Peyer's patch (tissue), 4 donors: ENCODE data around the gene GLIS1. TPM values are rescaled to one million over a fixed set of nuclear protein-coding genes. Genes with fewer than 3 reads are reported as not detected.

Experiments used
- DNase-seq, 3 donors: peaks; one replicate each; pipeline ENCODE4 v3.0.0-alpha.2; 2017 to 2019
- H3K27ac ChIP-seq, 4 donors: fragments of 200-600 bp; sonication (generic); one replicate each; pipeline ENCODE4 v1.5.1; 2016 to 2019
- H3K27me3 ChIP-seq, 2 donors: fragments of 200-600 bp; sonication (generic); one replicate each; pipeline ENCODE4 v1.5.1; 2019
- H3K36me3 ChIP-seq, 3 donors: fragments of 200-600 bp; sonication (generic); one replicate each; pipeline ENCODE4 v1.5.1; 2016 to 2019
- H3K4me1 ChIP-seq, 4 donors: fragments of 200-600 bp; sonication (generic); one replicate each; pipeline ENCODE4 v1.5.1; 2016 to 2019
- H3K4me3 ChIP-seq, 4 donors: fragments of 200-600 bp; sonication (generic); 1 replicate in 3 of 4; 2 replicates in 1 of 4; pipeline ENCODE4 v1.5.1; 2016 to 2019; ENCODE audit warnings: mild to moderate bottlenecking in 1 of 4
- H3K9me3 ChIP-seq, 4 donors: fragments of 200-600 bp; sonication (generic); one replicate each; pipeline ENCODE4 v1.5.1; 2016 to 2019; ENCODE audit warnings: mild to moderate bottlenecking in 1 of 4
- POLR2A ChIP-seq, 2 donors: fragments of 450-650 bp; IDR thresholded peaks; one replicate each; pipeline ENCODE4 v1.5.1; 2017; ENCODE audit warnings: antibody characterized with exemption in 2 of 2, mild to moderate bottlenecking in 2 of 2, moderate library complexity in 2 of 2
- total RNA-seq, 4 donors: library from RNA; depleted of rRNA; stranded (reverse); fragments of >200 nt; gene quantifications; one replicate each; pipeline ENCODE4 v1.1.0, GENCODE V29; 2016
- TF ChIP-seq, protein P1 (sequence below), 6 experiments: fragments of 450-650 bp in 4 of 6; fragments of 200-600 bp in 2 of 6; sonication (generic) in 1 of 6; IDR thresholded peaks; one replicate each; pipeline ENCODE4 v1.5.1; 2017 to 2019; ENCODE audit warnings: antibody characterized with exemption in 6 of 6, mild to moderate bottlenecking in 3 of 6, moderate library complexity in 1 of 6

The GLIS1 gene
- total RNA-seq, 4 donors from 2014 or later: 0.54 to 1.7 (median 0.66) TPM; not detected in 1

DNA sequence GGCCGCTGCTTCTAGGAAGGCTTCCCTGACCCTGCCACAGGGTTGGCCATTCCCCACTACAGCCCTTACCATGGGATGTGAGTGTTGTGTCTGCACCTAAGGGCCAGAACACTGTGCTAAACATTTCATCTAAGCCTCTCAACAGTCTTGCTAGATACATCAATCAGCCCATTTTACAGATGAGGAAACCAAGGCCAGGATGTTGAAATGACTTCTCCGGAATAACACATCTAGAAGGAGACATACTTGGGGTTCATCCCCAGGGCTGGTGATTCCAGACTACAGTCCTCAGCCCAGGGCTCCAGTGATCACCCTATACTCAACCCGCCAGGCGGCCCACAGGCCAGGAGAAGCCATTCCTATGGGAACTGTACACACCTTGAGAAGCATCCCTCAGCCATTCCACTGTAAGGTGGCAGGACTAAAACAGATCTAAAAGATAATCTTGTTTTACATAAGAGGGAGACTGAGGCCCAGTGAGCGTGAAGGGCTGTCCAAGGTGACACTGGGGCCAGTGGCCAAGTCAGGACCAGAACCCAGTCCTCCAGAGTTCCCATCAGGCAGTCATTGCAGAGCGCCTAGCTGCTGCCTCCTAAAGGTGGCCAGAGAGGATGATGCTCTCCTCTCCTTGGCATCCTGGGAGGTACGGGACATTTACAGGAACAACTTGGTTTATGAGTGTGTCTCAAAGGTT is 119.5 kb downstream of the GLIS1 start:
- no peaks in the 10 kb centered on the region for H3K36me3 ChIP-seq
- peak overlapping the region in 1 of 4 donors; percentile 39 for H3K27ac ChIP-seq
- no peaks in the 10 kb centered on the region for H3K4me1 ChIP-seq
- no peaks in the 10 kb centered on the region for H3K9me3 ChIP-seq
- peak in 1 of 3 donors; percentile 13 for DNase-seq
- H3K27me3 ChIP-seq: no peaks in the 10 kb centered on the region
- H3K4me3 ChIP-seq: no peak overlapping the region
- TF ChIP-seq, protein P1, sequence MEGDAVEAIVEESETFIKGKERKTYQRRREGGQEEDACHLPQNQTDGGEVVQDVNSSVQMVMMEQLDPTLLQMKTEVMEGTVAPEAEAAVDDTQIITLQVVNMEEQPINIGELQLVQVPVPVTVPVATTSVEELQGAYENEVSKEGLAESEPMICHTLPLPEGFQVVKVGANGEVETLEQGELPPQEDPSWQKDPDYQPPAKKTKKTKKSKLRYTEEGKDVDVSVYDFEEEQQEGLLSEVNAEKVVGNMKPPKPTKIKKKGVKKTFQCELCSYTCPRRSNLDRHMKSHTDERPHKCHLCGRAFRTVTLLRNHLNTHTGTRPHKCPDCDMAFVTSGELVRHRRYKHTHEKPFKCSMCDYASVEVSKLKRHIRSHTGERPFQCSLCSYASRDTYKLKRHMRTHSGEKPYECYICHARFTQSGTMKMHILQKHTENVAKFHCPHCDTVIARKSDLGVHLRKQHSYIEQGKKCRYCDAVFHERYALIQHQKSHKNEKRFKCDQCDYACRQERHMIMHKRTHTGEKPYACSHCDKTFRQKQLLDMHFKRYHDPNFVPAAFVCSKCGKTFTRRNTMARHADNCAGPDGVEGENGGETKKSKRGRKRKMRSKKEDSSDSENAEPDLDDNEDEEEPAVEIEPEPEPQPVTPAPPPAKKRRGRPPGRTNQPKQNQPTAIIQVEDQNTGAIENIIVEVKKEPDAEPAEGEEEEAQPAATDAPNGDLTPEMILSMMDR (IDR thresholded peaks at IDR 0.05): no peak
- TF ChIP-seq POLR2A (IDR thresholded peaks at IDR 0.05): no peak

DNA sequence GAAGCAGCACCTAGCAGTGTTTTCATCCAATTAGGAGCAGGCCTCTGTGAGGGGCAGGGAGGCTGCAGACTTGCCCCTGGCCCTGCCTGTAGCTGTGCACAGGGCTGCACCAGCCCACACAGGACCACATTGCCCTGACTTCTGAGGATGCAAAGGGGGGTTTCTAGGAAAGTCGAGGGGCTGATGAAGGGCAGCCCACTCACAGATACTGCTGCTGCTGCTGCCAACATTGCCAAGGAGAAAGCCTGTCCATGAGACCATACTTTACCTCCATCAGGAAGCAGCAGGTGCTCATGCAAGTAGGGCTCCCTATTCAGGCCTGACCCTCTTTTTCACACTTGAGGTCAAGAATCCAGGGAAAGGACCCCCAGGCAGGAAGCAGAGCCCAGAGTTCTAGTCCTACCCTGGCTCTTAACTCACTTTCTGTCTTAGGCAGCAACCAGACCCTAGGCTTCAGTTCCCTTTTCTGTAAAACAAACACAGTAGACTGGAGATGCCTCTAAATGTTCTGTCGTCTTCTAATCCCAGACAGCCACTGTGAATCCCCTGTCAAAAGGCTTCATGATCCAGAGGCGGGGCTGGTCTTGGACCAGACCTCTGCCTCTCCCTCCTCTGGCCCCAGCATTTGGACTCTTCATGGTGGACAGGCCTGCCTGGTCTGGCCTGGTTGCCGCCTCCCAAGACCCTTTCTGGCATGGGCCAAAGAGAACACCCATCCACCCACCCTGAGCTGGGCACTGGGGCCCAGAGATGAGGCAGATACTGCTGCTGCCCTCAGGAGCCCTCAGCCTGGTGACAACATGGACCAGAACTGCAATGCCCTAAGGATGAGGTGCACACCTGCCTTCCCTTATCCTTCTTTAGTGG is 120.2 kb downstream of the GLIS1 start:
- H3K4me3 ChIP-seq: no peak overlapping the region
- no peaks in the 10 kb centered on the region for H3K9me3 ChIP-seq
- no peaks in the 10 kb centered on the region for H3K4me1 ChIP-seq
- H3K27ac ChIP-seq: no peak overlapping the region
- no peaks in the 10 kb centered on the region for H3K27me3 ChIP-seq
- TF ChIP-seq POLR2A (IDR thresholded peaks at IDR 0.05): no peak
- TF ChIP-seq, protein P1 (IDR thresholded peaks at IDR 0.05): no peak
- peak in 1 of 3 donors; percentile 28 for DNase-seq
- H3K36me3 ChIP-seq: no peaks in the 10 kb centered on the region

DNA sequence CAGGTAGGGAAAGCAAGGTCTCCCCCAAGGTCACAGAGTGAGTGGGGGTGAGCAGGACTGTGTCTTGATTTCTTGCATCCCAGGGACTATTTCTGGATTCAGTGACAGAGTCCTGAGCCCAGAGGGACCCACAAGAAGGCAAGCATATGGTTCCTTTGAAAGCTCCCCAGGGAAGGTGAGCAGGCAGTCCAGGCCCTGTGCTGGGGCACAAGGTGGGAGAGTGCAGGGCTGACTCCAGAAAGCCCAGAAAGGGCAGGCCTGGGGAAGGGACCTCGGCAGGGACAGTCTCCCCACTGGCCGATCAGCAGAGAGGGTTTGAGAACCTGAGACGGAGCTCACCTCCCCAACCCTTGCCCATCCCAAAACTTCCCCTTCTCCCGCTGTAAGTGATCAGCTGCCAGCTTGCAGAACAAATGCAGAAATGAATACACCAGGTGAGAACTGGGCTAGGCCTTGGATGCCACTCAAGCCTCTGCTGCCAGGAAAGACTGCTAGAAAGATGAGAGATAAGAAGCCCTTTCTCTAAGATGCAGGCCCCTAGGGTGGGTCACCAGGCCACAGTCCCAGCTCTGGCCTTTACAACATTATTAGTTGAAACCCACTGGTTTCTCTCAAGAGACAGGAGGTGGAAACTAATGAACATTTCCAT is 121.0 kb downstream of the GLIS1 start:
- H3K27ac ChIP-seq: peak overlapping the region in 1 of 4 donors; percentile 17
- H3K4me1 ChIP-seq: no peaks in the 10 kb centered on the region
- no peaks in the 10 kb centered on the region for H3K27me3 ChIP-seq
- no peaks in the 10 kb centered on the region for H3K36me3 ChIP-seq
- H3K4me3 ChIP-seq: no peak overlapping the region
- H3K9me3 ChIP-seq: no peaks in the 10 kb centered on the region
- TF ChIP-seq POLR2A (IDR thresholded peaks at IDR 0.05): no peak
- TF ChIP-seq, protein P1 (IDR thresholded peaks at IDR 0.05): no peak
- peak in 2 of 3 donors; percentile 24 to 33 for DNase-seq

DNA sequence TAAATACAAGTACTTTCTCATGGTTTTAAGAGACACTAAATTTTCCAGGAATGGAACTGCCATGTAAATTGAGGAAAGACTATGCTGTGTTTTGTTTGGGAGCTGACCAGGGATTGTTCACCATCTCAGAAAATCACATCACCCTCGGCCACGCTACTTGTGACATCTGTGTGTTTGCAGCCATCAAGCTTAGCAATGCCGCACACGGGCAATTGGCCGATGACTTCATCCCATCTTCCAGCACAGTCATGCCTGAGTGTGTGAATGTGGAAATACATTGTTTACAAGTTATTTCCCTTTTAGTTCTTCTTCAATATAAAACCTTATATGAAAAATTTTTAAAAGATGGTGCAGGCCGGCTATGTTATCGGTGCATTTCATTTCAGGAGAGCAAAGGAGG is 121.6 kb downstream of the GLIS1 start:
- Histone ChIP-seq H3K9me3 (no peaks in the 10 kb centered on the region), H3K27ac (peak overlapping the region in 1 of 4 donors; percentile 17), H3K36me3 (no peaks in the 10 kb centered on the region), H3K27me3 (no peaks in the 10 kb centered on the region), H3K4me3 (no peak overlapping the region), H3K4me1 (no peaks in the 10 kb centered on the region)
- DNase-seq: peak in 1 of 3 donors; percentile 41
- TF ChIP-seq, protein P1 (IDR thresholded peaks at IDR 0.05): no peak
- no peak for TF ChIP-seq POLR2A (IDR thresholded peaks at IDR 0.05)

DNA sequence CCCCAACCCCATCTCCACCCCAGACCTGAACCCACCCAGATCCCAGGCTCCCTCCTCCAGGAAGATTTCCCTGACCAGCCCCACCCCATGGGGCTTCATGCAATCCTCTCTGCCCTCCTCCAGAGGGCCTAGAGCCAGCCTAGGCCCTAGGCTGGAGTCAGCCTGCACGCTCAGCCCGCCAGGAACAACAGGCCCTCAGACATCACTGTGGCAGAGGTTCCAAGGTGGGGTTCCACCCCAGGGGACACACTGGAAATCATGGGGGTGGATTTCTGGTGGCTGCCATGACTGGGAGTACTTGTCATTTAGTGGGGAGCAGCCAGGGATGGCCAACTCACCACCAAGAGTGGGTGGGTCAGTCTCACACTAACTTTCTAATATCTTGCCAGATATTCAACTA is 122.0 kb downstream of the GLIS1 start:
- H3K9me3 ChIP-seq: peaks cover 0 to 3% (median 0%) of the 10 kb centered on the region in 4 donors
- no peaks in the 10 kb centered on the region for H3K4me1 ChIP-seq
- no peaks in the 10 kb centered on the region for H3K27me3 ChIP-seq
- H3K27ac ChIP-seq: no peak overlapping the region
- TF ChIP-seq POLR2A (IDR thresholded peaks at IDR 0.05): no peak
- TF ChIP-seq, protein P1 (IDR thresholded peaks at IDR 0.05): no peak
- H3K36me3 ChIP-seq: no peaks in the 10 kb centered on the region
- H3K4me3 ChIP-seq: no peak overlapping the region
- peak in 1 of 3 donors; percentile 19 for DNase-seq
